Ovary (tissue), 9 donors: ENCODE results near the gene SEMA5A. TPM values are rescaled to one million over a fixed set of nuclear protein-coding genes. Genes with fewer than 3 reads are reported as not detected.

Experiments
- DNase-seq, 5 donors: peaks; one replicate each; pipeline ENCODE4 v3.0.0-alpha.2; 2019 to 2020
- H3K27ac ChIP-seq, 2 donors: fragments of 200-600 bp; one replicate each; pipeline versions ENCODE4 v1.5.1 to v1.8.0; 2019 to 2022
- H3K27me3 ChIP-seq: fragments of 200-600 bp; one replicate; pipeline ENCODE4 v1.8.0; 2022
- H3K36me3 ChIP-seq: fragments of 200-600 bp; sonication (generic); one replicate; pipeline ENCODE4 v1.5.1; 2019
- H3K4me1 ChIP-seq: one replicate; pipeline ENCODE4 v1.8.1; 2013; ENCODE audit warnings: mild to moderate bottlenecking, moderate library complexity; ENCODE audit not compliant: insufficient read depth
- H3K4me3 ChIP-seq: fragments of 200-600 bp; sonication (generic); one replicate; pipeline ENCODE4 v1.5.1; 2017
- H3K9me3 ChIP-seq, 2 donors: fragments of 200-600 bp in 1 of 2; sonication (generic) in 1 of 2; one replicate each; pipeline versions ENCODE4 v1.5.1 to v1.8.1; 2013 to 2019; ENCODE audit warnings: mild to moderate bottlenecking in 1 of 2, moderate library complexity in 1 of 2
- EP300 ChIP-seq: sonication (generic); formaldehyde crosslinking; IDR thresholded peaks from one replicate; pipeline ENCODE4 v1.6.1; 2017; ENCODE audit warnings: antibody characterized with exemption
- POLR2A ChIP-seq: fragments of 450-650 bp; IDR thresholded peaks from one replicate; pipeline ENCODE4 v1.6.1; 2017; ENCODE audit warnings: antibody characterized with exemption, mild to moderate bottlenecking, moderate library complexity
- WGBS, 3 donors: extraction: QIAGEN DNeasy Blood & Tissue Kit in 1 of 3; methylation state at CpG; one replicate each; pipeline versions ENCODE4 v1.1.5 to v1.1.7; 2013 to 2017; 5-methylcytosine and 5-hydroxymethylcytosine counted together
- intact Hi-C, 4 donors: fragments of 100-400 bp; cut with DNase I; formaldehyde crosslinking; loops; one replicate each; pipeline versions ENCODE4 v1.11.0 to v1.15.1; 2022 to 2023
- polyA plus RNA-seq, 2 donors: library from polyadenylated mRNA; stranded (reverse); fragments of 200-250 nt in 1 of 2; fragments of 350-450 nt in 1 of 2; fragmentation: Illumina TruSeq in 1 of 2; extraction: RNeasy Lipid Tissue Mini Kit (QIAGEN cat#74804) in 1 of 2; gene quantifications; one replicate each; pipeline ENCODE4 v1.2.3, GENCODE V29; 2013 to 2014
- total RNA-seq, 7 donors: library from RNA; depleted of rRNA in 2 of 7; stranded (reverse); fragments of >200 nt in 2 of 7; fragmentation: NEBNext Ultra II Directional in 3 of 7; extraction: Animal tissue kit (Norgen Biotek cat#: 25700) in 3 of 7; gene quantifications; one replicate each; pipeline versions ENCODE4 v1.1.0 to v1.2.4, GENCODE V29; 2016 to 2023
- TF ChIP-seq, protein P1 (sequence below), 3 donors: fragments of 450-650 bp in 2 of 3; fragments of 200-600 bp in 1 of 3; IDR thresholded peaks; one replicate each; pipeline versions ENCODE4 v1.5.1 to v1.8.0; 2016 to 2022; ENCODE audit warnings: antibody characterized with exemption in 3 of 3, mild to moderate bottlenecking in 1 of 3
- donor health status: DM: no; HTN: no; CAD: no; lungs with moderate emphysema.
- donor health status: DM: no; HTN: no; CAD: no.
- donor health status: Bipolar disorder and iron deficiency.
- donor health status: DM: yes; HTN: yes; CAD: no.
- donor health status: DM: no; HTN: no; CAD: no.
- donor health status: DM: yes; HTN: yes; CAD: no.

The SEMA5A gene
- total and polyA plus RNA-seq, 9 donors = 2.0 to 6.6 (median 4.3) TPM

DNA sequence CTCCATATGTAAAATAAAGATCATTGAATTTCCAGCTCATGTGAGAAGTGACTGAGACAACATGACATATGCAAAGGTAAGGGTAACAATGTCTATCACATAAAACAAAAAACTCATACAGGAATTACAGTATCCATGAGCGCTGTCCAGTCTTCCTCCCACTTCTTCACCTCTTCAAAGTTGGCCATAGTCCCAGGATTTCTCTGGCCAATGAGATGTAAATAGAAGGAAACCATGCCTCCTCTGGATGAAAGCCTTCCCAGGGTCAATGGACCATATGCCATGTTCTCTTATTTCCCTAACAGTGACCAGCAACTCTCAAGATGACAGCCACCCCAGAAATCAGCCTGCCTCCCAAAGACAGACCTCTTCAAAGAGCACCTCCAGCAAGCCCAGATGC, 75.5 kb downstream of the SEMA5A start:
- no peak overlapping the region for H3K27ac ChIP-seq
- intact Hi-C loops = no loop called here
- H3K9me3 ChIP-seq = no peaks in the 10 kb centered on the region
- no peaks in the 10 kb centered on the region for H3K27me3 ChIP-seq
- no peaks in the 10 kb centered on the region for H3K36me3 ChIP-seq
- no peak for DNase-seq
- TF ChIP-seq POLR2A (no peak), EP300 (no peak)
- TF ChIP-seq, protein P1, sequence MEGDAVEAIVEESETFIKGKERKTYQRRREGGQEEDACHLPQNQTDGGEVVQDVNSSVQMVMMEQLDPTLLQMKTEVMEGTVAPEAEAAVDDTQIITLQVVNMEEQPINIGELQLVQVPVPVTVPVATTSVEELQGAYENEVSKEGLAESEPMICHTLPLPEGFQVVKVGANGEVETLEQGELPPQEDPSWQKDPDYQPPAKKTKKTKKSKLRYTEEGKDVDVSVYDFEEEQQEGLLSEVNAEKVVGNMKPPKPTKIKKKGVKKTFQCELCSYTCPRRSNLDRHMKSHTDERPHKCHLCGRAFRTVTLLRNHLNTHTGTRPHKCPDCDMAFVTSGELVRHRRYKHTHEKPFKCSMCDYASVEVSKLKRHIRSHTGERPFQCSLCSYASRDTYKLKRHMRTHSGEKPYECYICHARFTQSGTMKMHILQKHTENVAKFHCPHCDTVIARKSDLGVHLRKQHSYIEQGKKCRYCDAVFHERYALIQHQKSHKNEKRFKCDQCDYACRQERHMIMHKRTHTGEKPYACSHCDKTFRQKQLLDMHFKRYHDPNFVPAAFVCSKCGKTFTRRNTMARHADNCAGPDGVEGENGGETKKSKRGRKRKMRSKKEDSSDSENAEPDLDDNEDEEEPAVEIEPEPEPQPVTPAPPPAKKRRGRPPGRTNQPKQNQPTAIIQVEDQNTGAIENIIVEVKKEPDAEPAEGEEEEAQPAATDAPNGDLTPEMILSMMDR (IDR thresholded peaks at IDR 0.05) = no peak
- H3K4me3 ChIP-seq = no peak overlapping the region
- peaks cover 2% of the 10 kb centered on the region for H3K4me1 ChIP-seq
- WGBS, 3 donors = 82 to 90% (median 84%) methylated on average over 1 of the region's 1 CpG

- DNase-seq = no peak
- Histone ChIP-seq H3K36me3 (no peaks in the 10 kb centered on the region), H3K27me3 (no peaks in the 10 kb centered on the region), H3K4me3 (no peak overlapping the region), H3K27ac (no peak overlapping the region), H3K9me3 (no peaks in the 10 kb centered on the region), H3K4me1 (peaks cover 2% of the 10 kb centered on the region)
- TF ChIP-seq POLR2A = no peak
- no peak for TF ChIP-seq EP300
- TF ChIP-seq, protein P1 (IDR thresholded peaks at IDR 0.05) = no peak
- intact Hi-C loops = no loop called here
- 40 to 70% (median 68%) methylated on average over 4 of the region's 4 CpGs for WGBS, 3 donors
These were observed 77.9 kb downstream of the SEMA5A start for GRCh38 chr5:9468060-9468388.

DNA sequence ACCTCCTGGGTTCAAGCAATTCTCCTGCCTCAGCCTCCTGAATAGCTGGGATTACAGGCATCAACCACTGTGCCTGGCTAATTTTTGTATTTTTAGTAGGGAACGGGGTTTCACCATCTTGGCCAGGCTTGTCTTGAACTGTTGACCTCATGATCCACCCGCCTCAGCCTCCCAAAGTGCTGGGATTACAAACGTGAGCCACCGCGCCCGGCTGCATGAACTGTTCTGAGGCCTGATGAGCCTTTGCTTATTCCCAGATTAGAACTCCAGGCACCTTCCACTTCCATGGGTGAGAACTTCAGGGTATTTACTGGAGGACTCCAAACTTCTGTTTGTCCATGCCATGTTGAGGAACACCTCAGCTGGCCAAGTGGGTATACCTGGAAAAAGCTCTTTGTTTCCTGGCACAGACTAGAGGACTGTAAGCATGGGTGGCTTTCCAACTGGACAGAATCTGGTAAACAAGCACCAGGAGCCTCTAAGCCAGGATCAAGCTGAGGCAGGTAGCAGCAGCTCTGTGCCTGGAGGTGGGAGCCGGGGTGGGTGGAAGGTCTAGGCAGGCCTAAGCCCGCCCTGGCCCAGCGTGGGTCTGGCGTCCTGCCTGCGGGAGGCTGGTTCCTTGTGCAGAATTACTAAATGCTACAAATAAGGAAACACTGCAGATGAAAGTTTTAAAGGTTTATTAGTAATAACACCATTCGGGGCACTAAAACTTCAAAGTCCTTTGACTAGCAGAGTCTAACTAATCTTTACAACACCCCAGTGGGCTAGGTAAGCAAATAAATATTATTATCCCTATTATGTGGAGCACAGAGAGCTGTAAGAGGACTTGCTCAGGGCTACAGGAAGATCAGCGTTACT, 78.4 kb downstream of the SEMA5A start:
- no peak overlapping the region for H3K27ac ChIP-seq
- peaks cover 2% of the 10 kb centered on the region for H3K4me1 ChIP-seq
- intact Hi-C loops = no loop called here
- H3K9me3 ChIP-seq = no peaks in the 10 kb centered on the region
- H3K27me3 ChIP-seq = no peaks in the 10 kb centered on the region
- no peaks in the 10 kb centered on the region for H3K36me3 ChIP-seq
- TF ChIP-seq, protein P1 (IDR thresholded peaks at IDR 0.05) = no peak
- no peak for TF ChIP-seq EP300
- no peak for TF ChIP-seq POLR2A
- no peak for DNase-seq
- 69 to 83% (median 82%) methylated on average over 13 of the region's 13 CpGs for WGBS, 3 donors
- no peak overlapping the region for H3K4me3 ChIP-seq

- 12 to 23% (median 15%) methylated on average over 1 of the region's 1 CpG for WGBS, 3 donors
- DNase-seq = no peak
- Histone ChIP-seq H3K4me1 (peaks cover 2% of the 10 kb centered on the region), H3K27me3 (no peaks in the 10 kb centered on the region), H3K36me3 (no peaks in the 10 kb centered on the region), H3K27ac (no peak overlapping the region), H3K4me3 (no peak overlapping the region), H3K9me3 (no peaks in the 10 kb centered on the region)
- TF ChIP-seq POLR2A = no peak
- TF ChIP-seq EP300 = no peak
- TF ChIP-seq, protein P1 (IDR thresholded peaks at IDR 0.05) = no peak
- intact Hi-C loops = no loop called here
These were observed 79.2 kb downstream of the SEMA5A start for GRCh38 chr5:9466697-9467096.
